ENCODE results near the gene STXBP4.

GRCh38 chr17:55133583-55133982 lies 165.0 kb downstream of the STXBP4 start:
- TF ChIP-seq, protein P1, sequence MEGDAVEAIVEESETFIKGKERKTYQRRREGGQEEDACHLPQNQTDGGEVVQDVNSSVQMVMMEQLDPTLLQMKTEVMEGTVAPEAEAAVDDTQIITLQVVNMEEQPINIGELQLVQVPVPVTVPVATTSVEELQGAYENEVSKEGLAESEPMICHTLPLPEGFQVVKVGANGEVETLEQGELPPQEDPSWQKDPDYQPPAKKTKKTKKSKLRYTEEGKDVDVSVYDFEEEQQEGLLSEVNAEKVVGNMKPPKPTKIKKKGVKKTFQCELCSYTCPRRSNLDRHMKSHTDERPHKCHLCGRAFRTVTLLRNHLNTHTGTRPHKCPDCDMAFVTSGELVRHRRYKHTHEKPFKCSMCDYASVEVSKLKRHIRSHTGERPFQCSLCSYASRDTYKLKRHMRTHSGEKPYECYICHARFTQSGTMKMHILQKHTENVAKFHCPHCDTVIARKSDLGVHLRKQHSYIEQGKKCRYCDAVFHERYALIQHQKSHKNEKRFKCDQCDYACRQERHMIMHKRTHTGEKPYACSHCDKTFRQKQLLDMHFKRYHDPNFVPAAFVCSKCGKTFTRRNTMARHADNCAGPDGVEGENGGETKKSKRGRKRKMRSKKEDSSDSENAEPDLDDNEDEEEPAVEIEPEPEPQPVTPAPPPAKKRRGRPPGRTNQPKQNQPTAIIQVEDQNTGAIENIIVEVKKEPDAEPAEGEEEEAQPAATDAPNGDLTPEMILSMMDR (IDR thresholded peaks at IDR 0.05; ENCODE audit: low read length), result no peak
- no peak for TF ChIP-seq EZH2phosphoT487 (IDR thresholded peaks at IDR 0.05; ENCODE audit: low read length)
- TF ChIP-seq EZH2 (optimal IDR thresholded peaks at IDR 0.05; ENCODE audit: low read depth, low read length), result no peak

Measured in MM.1S (cell line).